Neuronal stem cell (in vitro differentiated cells): Measurements from ENCODE around the gene SLC9A5.

Experiments used
- DNase-seq: peaks from one replicate; pipeline ENCODE4 v3.0.0-alpha.2; 2013; ENCODE audit warnings: low spot score
- H2AFZ ChIP-seq: one replicate; pipeline ENCODE4 v1.6.1; 2013; ENCODE audit warnings: mild to moderate bottlenecking, low read length, inconsistent platforms
- H2AK5ac ChIP-seq: 2 replicates; pipeline ENCODE4 v1.6.1; 2013; ENCODE audit warnings: low read depth, mild to moderate bottlenecking, inconsistent platforms, low read length, moderate library complexity, mixed read lengths
- H2BK120ac ChIP-seq: 2 replicates; pipeline ENCODE4 v1.6.1; 2013; ENCODE audit warnings: low read depth, mild to moderate bottlenecking, inconsistent platforms, low read length, moderate library complexity, mixed read lengths
- H2BK12ac ChIP-seq: one replicate; pipeline ENCODE4 v1.6.1; 2013; ENCODE audit warnings: low read length, inconsistent platforms
- H2BK15ac ChIP-seq: 2 replicates; pipeline ENCODE4 v1.6.1; 2013; ENCODE audit warnings: mild to moderate bottlenecking, low read length, inconsistent platforms, mixed read lengths
- H2BK5ac ChIP-seq: one replicate; pipeline ENCODE4 v1.6.1; 2013; ENCODE audit warnings: inconsistent platforms, mild to moderate bottlenecking, low read length, moderate library complexity
- H3K14ac ChIP-seq: one replicate; pipeline ENCODE4 v1.6.1; 2013; ENCODE audit warnings: low read length, inconsistent platforms
- H3K18ac ChIP-seq: 2 replicates; pipeline ENCODE4 v1.6.1; 2013; ENCODE audit warnings: low read length, inconsistent platforms
- H3K23ac ChIP-seq: 2 replicates; pipeline ENCODE4 v1.6.1; 2013; ENCODE audit warnings: low read depth, mild to moderate bottlenecking, mixed read lengths, low read length, inconsistent platforms; ENCODE audit not compliant: poor library complexity
- H3K27ac ChIP-seq: replicated peaks from 3 replicates; pipeline ENCODE4 v1.5.1; 2013; ENCODE audit warnings: low read length, inconsistent platforms
- H3K27me3 ChIP-seq, 3 experiments: 2 replicates each; pipeline ENCODE4 v1.6.1; 2013; ENCODE audit warnings: low read length in 3 of 3, mild to moderate bottlenecking in 2 of 3, inconsistent platforms in 1 of 3, low read depth in 1 of 3, mixed read lengths in 1 of 3, moderate library complexity in 1 of 3; ENCODE audit not compliant: control insufficient read depth in 3 of 3, insufficient read depth in 3 of 3
- H3K36me3 ChIP-seq, 2 donors: replicated peaks in 1 of 2; 2 replicates each; pipeline ENCODE4 v1.6.1; 2013; ENCODE audit warnings: low read length in 2 of 2; ENCODE audit not compliant: control insufficient read depth in 2 of 2, insufficient read depth in 2 of 2
- H3K4ac ChIP-seq: 2 replicates; pipeline ENCODE4 v1.6.1; 2013; ENCODE audit warnings: inconsistent platforms, mild to moderate bottlenecking, low read length, moderate library complexity
- H3K4me1 ChIP-seq, 2 donors: 1 replicate in 1 of 2; 2 replicates in 1 of 2; pipeline ENCODE4 v1.6.1; 2013; ENCODE audit warnings: low read length in 2 of 2, low read depth in 1 of 2; ENCODE audit not compliant: control insufficient read depth in 2 of 2, insufficient read depth in 1 of 2
- H3K4me2 ChIP-seq: one replicate; pipeline ENCODE4 v1.6.1; 2013; ENCODE audit warnings: mild to moderate bottlenecking, low read length, inconsistent platforms; ENCODE audit not compliant: insufficient read depth, poor library complexity, severe bottlenecking
- H3K4me3 ChIP-seq, 2 donors: 2 replicates each; pipeline ENCODE4 v1.5.1; 2013; ENCODE audit warnings: low read length in 2 of 2, mild to moderate bottlenecking in 2 of 2, inconsistent platforms in 1 of 2, moderate library complexity in 1 of 2
- H3K79me1 ChIP-seq: one replicate; pipeline ENCODE4 v1.6.1; 2013; ENCODE audit warnings: low read depth, mild to moderate bottlenecking, inconsistent platforms, low read length, moderate library complexity
- H3K9ac ChIP-seq: one replicate; pipeline ENCODE4 v1.6.1; 2013; ENCODE audit warnings: mild to moderate bottlenecking, low read depth, low read length, inconsistent platforms; ENCODE audit not compliant: poor library complexity
- H3K9me3 ChIP-seq, 2 donors: replicated peaks in 1 of 2; 2 replicates each; pipeline versions ENCODE3 to v1.6.1; 2013; ENCODE audit warnings: low read length in 2 of 2, mild to moderate bottlenecking in 2 of 2, inconsistent platforms in 1 of 2, low read depth in 1 of 2, mixed read lengths in 1 of 2, moderate library complexity in 1 of 2; ENCODE audit not compliant: control insufficient read depth in 2 of 2, insufficient read depth in 1 of 2
- H4K8ac ChIP-seq: one replicate; pipeline ENCODE4 v1.6.1; 2013; ENCODE audit warnings: low read depth, mild to moderate bottlenecking, inconsistent platforms, low read length, moderate library complexity
- H4K91ac ChIP-seq: one replicate; pipeline ENCODE4 v1.6.1; 2013; ENCODE audit warnings: low read length, low read depth, mild to moderate bottlenecking, inconsistent platforms; ENCODE audit not compliant: poor library complexity
- WGBS, 2 donors: extraction: QIAGEN DNeasy Blood & Tissue Kit; methylation state at CpG; one replicate each; pipeline ENCODE4 v1.1.7; 2013; ENCODE audit warnings: missing lambda C conversion rate in 2 of 2, mixed read lengths in 1 of 2; ENCODE audit not compliant: insufficient read length in 2 of 2, insufficient replicate concordance in 1 of 2; ENCODE audit errors: extremely low coverage in 2 of 2; 5-methylcytosine and 5-hydroxymethylcytosine counted together

Gene SLC9A5

GRCh38 chr16:67254801-67255552 is 6.2 kb downstream of the SLC9A5 start:
- no peak for DNase-seq
- Histone ChIP-seq H3K79me1 (peaks cover 2% of the 10 kb centered on the region), H3K4ac (no peak overlapping the region), H3K9ac (peak overlapping the region; percentile 67), H2AFZ (no peak overlapping the region), H2BK15ac (no peak overlapping the region), H2BK120ac (no peak overlapping the region), H3K27me3 (peaks cover 0 to 8% (median 0%) of the 10 kb centered on the region in 3 experiments), H2AK5ac (peak overlapping the region; percentile 35), H3K4me2 (no peak overlapping the region), H3K18ac (no peak overlapping the region), H3K23ac (peak overlapping the region; percentile 75), H3K27ac (no peak overlapping the region), H3K4me3 (no peak overlapping the region), H2BK5ac (peak overlapping the region; percentile 22), H3K36me3 (no peaks in the 10 kb centered on the region), H3K4me1 (peaks cover 0 to 2% of the 10 kb centered on the region in 2 donors), H3K14ac (no peak overlapping the region), H2BK12ac (no peak overlapping the region), H4K8ac (peak overlapping the region; percentile 90), H4K91ac (peak overlapping the region; percentile 56), H3K9me3 (no peaks in the 10 kb centered on the region)
- WGBS, 2 donors, result no CpG with 5 or more reads among the region's 18 CpGs

GRCh38 chr16:67255553-67256221 is 6.9 kb downstream of the SLC9A5 start:
- Histone ChIP-seq H4K8ac (no peak overlapping the region), H2BK5ac (peak overlapping the region; percentile 32), H2BK15ac (no peak overlapping the region), H3K36me3 (no peaks in the 10 kb centered on the region), H3K9ac (no peak overlapping the region), H3K14ac (peak overlapping the region; percentile 51), H4K91ac (no peak overlapping the region), H3K4ac (peak overlapping the region; percentile 42), H3K23ac (peak overlapping the region; percentile 82), H3K4me1 (no peaks in the 10 kb centered on the region), H2AFZ (no peak overlapping the region), H2BK120ac (no peak overlapping the region), H3K18ac (no peak overlapping the region), H2AK5ac (no peak overlapping the region), H2BK12ac (no peak overlapping the region), H3K79me1 (peaks cover 2% of the 10 kb centered on the region), H3K4me3 (no peak overlapping the region), H3K27ac (no peak overlapping the region), H3K9me3 (no peaks in the 10 kb centered on the region), H3K27me3 (peaks cover 0 to under 1% (median 0%) of the 10 kb centered on the region in 3 experiments), H3K4me2 (no peak overlapping the region)
- no peak for DNase-seq
- WGBS, 2 donors, result no CpG with 5 or more reads among the region's 17 CpGs

GRCh38 chr16:67256701-67257230 is 8.0 kb downstream of the SLC9A5 start:
- no peak overlapping the region for H2BK15ac ChIP-seq
- no peak overlapping the region for H3K14ac ChIP-seq
- no peak for DNase-seq
- H4K91ac ChIP-seq, result no peak overlapping the region
- H3K9ac ChIP-seq, result no peak overlapping the region
- peak overlapping the region; percentile 50 for H2AK5ac ChIP-seq
- no peaks in the 10 kb centered on the region for H3K36me3 ChIP-seq
- H3K4me2 ChIP-seq, result no peak overlapping the region
- H2BK12ac ChIP-seq, result no peak overlapping the region
- no CpG with 5 or more reads among the region's 11 CpGs for WGBS, 2 donors
- H2BK5ac ChIP-seq, result no peak overlapping the region
- no peak overlapping the region for H2BK120ac ChIP-seq
- no peak overlapping the region for H3K18ac ChIP-seq
- no peak overlapping the region for H4K8ac ChIP-seq
- no peak overlapping the region for H2AFZ ChIP-seq
- no peaks in the 10 kb centered on the region for H3K4me1 ChIP-seq
- peak overlapping the region; percentile 48 for H3K23ac ChIP-seq
- no peaks in the 10 kb centered on the region for H3K27me3 ChIP-seq
- peaks cover 2% of the 10 kb centered on the region for H3K79me1 ChIP-seq
- H3K4ac ChIP-seq, result no peak overlapping the region
- H3K9me3 ChIP-seq, result no peaks in the 10 kb centered on the region
- H3K4me3 ChIP-seq, result no peak overlapping the region
- no peak overlapping the region for H3K27ac ChIP-seq

GRCh38 chr16:67257486-67258160 is 8.8 kb downstream of the SLC9A5 start:
- Histone ChIP-seq H3K4me1 (no peaks in the 10 kb centered on the region), H3K9me3 (no peaks in the 10 kb centered on the region), H3K27me3 (no peaks in the 10 kb centered on the region), H3K18ac (no peak overlapping the region), H2AK5ac (no peak overlapping the region), H4K8ac (no peak overlapping the region), H3K4me2 (no peak overlapping the region), H3K36me3 (no peaks in the 10 kb centered on the region), H2AFZ (no peak overlapping the region), H2BK120ac (no peak overlapping the region), H3K9ac (no peak overlapping the region), H3K4ac (no peak overlapping the region), H2BK12ac (no peak overlapping the region), H3K27ac (no peak overlapping the region), H2BK15ac (no peak overlapping the region), H3K23ac (no peak overlapping the region), H4K91ac (no peak overlapping the region), H2BK5ac (no peak overlapping the region), H3K4me3 (no peak overlapping the region), H3K14ac (no peak overlapping the region), H3K79me1 (peaks cover 2% of the 10 kb centered on the region)
- DNase-seq, result no peak
- WGBS, 2 donors, result no CpG with 5 or more reads among the region's 4 CpGs
